Progenitor cell of endocrine pancreas (in vitro differentiated cells): Measurements from ENCODE around the gene GNAI2. TPM values are rescaled to one million over a fixed set of nuclear protein-coding genes. Genes with fewer than 3 reads are reported as not detected.
"Not testable (repeated sequence)": the region's sequence is repeated elsewhere in the genome, so short reads cannot be mapped to it uniquely, and the experiment has no call there.

Experiments
- DNase-seq: peaks from one replicate; pipeline ENCODE4 v3.0.0; 2021; ENCODE audit warnings: low spot score; ENCODE audit not compliant: unreplicated experiment
- H3K27ac Mint-ChIP-seq: 2 replicates; pipeline ENCODE4 v1.8.0; 2021; ENCODE audit warnings: mild to moderate bottlenecking, moderate library complexity, mixed read lengths
- H3K27me3 Mint-ChIP-seq: 2 replicates; pipeline ENCODE4 v1.8.0; 2021; ENCODE audit warnings: mixed read lengths
- H3K36me3 Mint-ChIP-seq: 2 replicates; pipeline ENCODE4 v1.8.0; 2022; ENCODE audit warnings: mixed read lengths; ENCODE audit not compliant: insufficient read depth
- H3K4me1 Mint-ChIP-seq: 2 replicates; pipeline ENCODE4 v1.8.0; 2021; ENCODE audit warnings: low read depth, mixed read lengths
- H3K4me3 Mint-ChIP-seq: 2 replicates; pipeline ENCODE4 v1.8.0; 2021; ENCODE audit warnings: low read depth, mild to moderate bottlenecking, moderate library complexity, mixed read lengths
- H3K9me3 Mint-ChIP-seq: 2 replicates; pipeline ENCODE4 v1.8.0; 2021; ENCODE audit warnings: low read depth, mixed read lengths
- total RNA-seq: library from RNA; stranded (reverse); gene quantifications from 2 replicates; pipeline ENCODE4 v1.2.1, GENCODE V29; 2021
- TF ChIP-seq, protein P1 (sequence below): fragments of 200-600 bp; sonication (generic); IDR thresholded peaks from one replicate; pipeline ENCODE4 v1.5.0; 2021; ENCODE audit warnings: antibody characterized with exemption, mild to moderate bottlenecking; ENCODE audit not compliant: unreplicated experiment

GNAI2 gene
- total RNA-seq, 1 donor from 2014 or later: 171 TPM

DNA sequence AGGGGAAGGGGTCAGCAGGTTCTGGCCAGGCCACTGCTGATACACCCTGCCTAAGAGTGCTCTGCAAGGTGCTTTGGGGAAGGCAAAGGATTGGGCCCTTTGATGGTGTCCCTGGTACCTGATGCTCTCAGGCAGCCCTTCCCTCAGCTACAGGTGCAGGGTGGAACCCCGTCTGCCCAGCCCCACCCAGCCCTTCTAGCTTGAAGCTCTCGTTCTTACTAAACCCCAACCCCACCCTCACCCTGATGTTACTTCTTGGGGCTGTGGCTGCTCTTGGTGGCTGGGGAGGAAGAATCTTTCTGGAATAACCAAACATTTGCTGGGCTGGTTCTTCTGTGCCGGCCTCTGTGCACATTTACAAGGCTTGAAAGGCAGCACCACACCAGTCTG, 6.4 kb downstream of the GNAI2 start:
- peaks cover 41% of the 10 kb centered on the region for H3K4me1 Mint-ChIP-seq

DNA sequence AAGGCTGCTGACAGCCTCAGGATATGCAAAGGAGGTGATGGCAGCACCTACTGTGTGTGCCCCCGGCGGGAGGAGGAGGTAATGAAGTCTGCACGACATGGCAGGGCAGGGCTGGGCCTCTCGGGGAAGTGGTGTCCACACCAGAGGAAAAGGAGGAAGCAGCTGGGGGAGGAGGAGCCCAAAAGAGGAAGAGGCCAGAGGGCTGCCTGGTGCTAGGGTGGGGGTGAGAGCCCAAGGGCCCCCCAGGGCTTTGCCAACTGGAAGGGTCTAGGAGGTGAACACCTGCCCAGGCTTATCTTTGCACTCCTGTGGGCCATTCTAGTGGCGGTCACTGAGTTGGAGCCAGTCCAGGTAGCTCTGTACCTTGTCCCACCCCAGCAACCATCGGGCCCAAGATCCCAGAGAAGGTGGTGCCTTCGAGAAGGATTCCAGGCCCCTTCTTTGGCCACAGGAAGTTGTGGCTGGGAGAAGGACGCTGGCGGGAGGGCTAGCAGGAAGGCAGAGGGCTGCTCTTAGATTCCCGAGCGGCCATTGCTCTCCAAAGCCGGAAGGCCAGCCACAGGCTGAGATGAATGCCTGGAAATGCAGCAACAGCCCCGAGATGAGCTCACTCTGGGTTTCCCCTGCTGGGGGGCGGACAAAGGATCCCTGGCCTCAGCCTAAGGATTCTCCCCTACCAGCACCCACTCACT, 7.0 kb downstream of the GNAI2 start:
- TF ChIP-seq, protein P1, sequence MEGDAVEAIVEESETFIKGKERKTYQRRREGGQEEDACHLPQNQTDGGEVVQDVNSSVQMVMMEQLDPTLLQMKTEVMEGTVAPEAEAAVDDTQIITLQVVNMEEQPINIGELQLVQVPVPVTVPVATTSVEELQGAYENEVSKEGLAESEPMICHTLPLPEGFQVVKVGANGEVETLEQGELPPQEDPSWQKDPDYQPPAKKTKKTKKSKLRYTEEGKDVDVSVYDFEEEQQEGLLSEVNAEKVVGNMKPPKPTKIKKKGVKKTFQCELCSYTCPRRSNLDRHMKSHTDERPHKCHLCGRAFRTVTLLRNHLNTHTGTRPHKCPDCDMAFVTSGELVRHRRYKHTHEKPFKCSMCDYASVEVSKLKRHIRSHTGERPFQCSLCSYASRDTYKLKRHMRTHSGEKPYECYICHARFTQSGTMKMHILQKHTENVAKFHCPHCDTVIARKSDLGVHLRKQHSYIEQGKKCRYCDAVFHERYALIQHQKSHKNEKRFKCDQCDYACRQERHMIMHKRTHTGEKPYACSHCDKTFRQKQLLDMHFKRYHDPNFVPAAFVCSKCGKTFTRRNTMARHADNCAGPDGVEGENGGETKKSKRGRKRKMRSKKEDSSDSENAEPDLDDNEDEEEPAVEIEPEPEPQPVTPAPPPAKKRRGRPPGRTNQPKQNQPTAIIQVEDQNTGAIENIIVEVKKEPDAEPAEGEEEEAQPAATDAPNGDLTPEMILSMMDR: no peak
- DNase-seq: no peak
- H3K27me3 Mint-ChIP-seq: no peaks in the 10 kb centered on the region
- peak overlapping the region; percentile 31 for H3K27ac Mint-ChIP-seq
- H3K36me3 Mint-ChIP-seq: peaks cover 2% of the 10 kb centered on the region
- H3K4me1 Mint-ChIP-seq: peaks cover 36% of the 10 kb centered on the region
- no peaks in the 10 kb centered on the region for H3K9me3 Mint-ChIP-seq
- no peak overlapping the region for H3K4me3 Mint-ChIP-seq

More for the DNA sequence above, 6.4 kb downstream of the GNAI2 start:
- Mint-ChIP-seq H3K9me3 (no peaks in the 10 kb centered on the region), H3K4me3 (no peak overlapping the region), H3K27me3 (no peaks in the 10 kb centered on the region), H3K36me3 (peaks cover 2% of the 10 kb centered on the region), H3K27ac (peak overlapping the region; percentile 31)
- TF ChIP-seq, protein P1: no peak
- DNase-seq: no peak

GRCh38 chr3:50243543-50243895, 7.5 kb downstream of the GNAI2 start:
- DNase-seq: no peak
- Mint-ChIP-seq H3K4me1 (peaks cover 34% of the 10 kb centered on the region), H3K4me3 (no peak overlapping the region), H3K9me3 (no peaks in the 10 kb centered on the region), H3K36me3 (peaks cover 2% of the 10 kb centered on the region), H3K27me3 (no peaks in the 10 kb centered on the region), H3K27ac (no peak overlapping the region)
- TF ChIP-seq, protein P1: no peak

DNA sequence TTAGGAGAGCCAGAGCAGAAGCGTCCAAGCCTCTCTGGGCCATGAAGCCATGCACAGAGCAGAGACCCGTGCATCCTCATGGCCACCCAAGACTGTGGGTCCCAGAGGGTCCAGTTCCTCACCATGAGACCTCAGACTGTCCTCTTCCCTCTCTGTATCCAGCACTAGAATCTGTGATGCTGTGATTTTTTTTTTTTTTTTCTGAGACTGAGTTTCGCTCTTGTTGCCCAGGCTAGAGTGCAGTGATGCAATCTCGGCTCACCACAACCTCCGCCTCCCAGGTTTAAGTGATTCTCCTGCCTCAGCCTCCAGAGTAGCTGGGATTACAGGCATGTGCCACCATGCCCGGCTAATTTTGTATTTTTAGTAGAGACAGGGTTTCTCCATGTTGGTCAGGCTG, 8.8 kb downstream of the GNAI2 start:
- not testable (repeated sequence) for DNase-seq, H3K4me3 Mint-ChIP-seq, H3K9me3 Mint-ChIP-seq, H3K27me3 Mint-ChIP-seq, H3K36me3 Mint-ChIP-seq
- peak overlapping the region; percentile 91 for H3K27ac Mint-ChIP-seq
- H3K4me1 Mint-ChIP-seq: peaks cover 32% of the 10 kb centered on the region

- DNase-seq: no peak
- peaks cover 32% of the 10 kb centered on the region for H3K4me1 Mint-ChIP-seq
- TF ChIP-seq, protein P1: no peak
These were observed 9.3 kb downstream of the GNAI2 start for GRCh38 chr3:50245251-50245745.

More at GRCh38 chr3:50245251-50245745, 9.3 kb downstream of the GNAI2 start:
- Mint-ChIP-seq H3K27ac (peak overlapping the region; percentile 91), H3K9me3 (no peaks in the 10 kb centered on the region), H3K36me3 (peaks cover 2% of the 10 kb centered on the region), H3K27me3 (no peaks in the 10 kb centered on the region), H3K4me3 (no peak overlapping the region)
